H9 (cell line): ENCODE measurements around the gene TTC24. TPM values are rescaled to one million over a fixed set of nuclear protein-coding genes. Genes with fewer than 3 reads are reported as not detected.

Experiments used
- DNase-seq: peaks from one replicate; pipeline ENCODE4 v3.0.0-alpha.2; 2017
- H2AFZ ChIP-seq: one replicate; pipeline ENCODE4 v1.6.1; 2013; ENCODE audit warnings: mild to moderate bottlenecking, low read length, control low read depth, moderate library complexity
- H2AK5ac ChIP-seq: 2 replicates; pipeline ENCODE4 v1.6.1; 2013; ENCODE audit warnings: low read length, control low read depth, mixed read lengths; ENCODE audit not compliant: insufficient read length
- H2BK120ac ChIP-seq: one replicate; pipeline ENCODE4 v1.6.1; 2013; ENCODE audit warnings: low read depth, mild to moderate bottlenecking, low read length, control low read depth, inconsistent platforms; ENCODE audit not compliant: poor library complexity, severe bottlenecking
- H2BK12ac ChIP-seq: 2 replicates; pipeline ENCODE4 v1.6.1; 2013; ENCODE audit warnings: low read length, control low read depth, mixed read lengths, low read depth; ENCODE audit not compliant: insufficient read length
- H2BK15ac ChIP-seq: 2 replicates; pipeline ENCODE4 v1.6.1; 2013; ENCODE audit warnings: low read depth, low read length, control low read depth
- H2BK20ac ChIP-seq: one replicate; pipeline ENCODE4 v1.6.1; 2013; ENCODE audit warnings: low read depth, mild to moderate bottlenecking, low read length, control low read depth, inconsistent platforms; ENCODE audit not compliant: poor library complexity, severe bottlenecking
- H2BK5ac ChIP-seq: 2 replicates; pipeline ENCODE4 v1.6.1; 2013; ENCODE audit warnings: low read length, control low read depth, mixed read lengths; ENCODE audit not compliant: insufficient read length
- H3K14ac ChIP-seq: 2 replicates; pipeline ENCODE4 v1.6.1; 2013; ENCODE audit warnings: low read length, control low read depth; ENCODE audit not compliant: insufficient read depth
- H3K18ac ChIP-seq: 2 replicates; pipeline ENCODE4 v1.6.1; 2013; ENCODE audit warnings: low read depth, mild to moderate bottlenecking, mixed read lengths, low read length, control low read depth; ENCODE audit not compliant: insufficient read length
- H3K23ac ChIP-seq: 2 replicates; pipeline ENCODE4 v1.6.1; 2013; ENCODE audit warnings: low read length, control low read depth, mixed read lengths, low read depth; ENCODE audit not compliant: insufficient read length
- H3K23me2 ChIP-seq: 2 replicates; pipeline ENCODE4 v1.6.1; 2013; ENCODE audit warnings: low read depth, mild to moderate bottlenecking, mixed read lengths, low read length, control low read depth; ENCODE audit not compliant: insufficient read length, poor library complexity, severe bottlenecking
- H3K27ac ChIP-seq: 2 replicates; pipeline ENCODE4 v1.5.1; 2013; ENCODE audit warnings: low read length, control low read depth, mixed read lengths, low read depth; ENCODE audit not compliant: insufficient read length
- H3K27me3 ChIP-seq: 2 replicates; pipeline ENCODE4 v1.6.1; 2013; ENCODE audit warnings: low read length, control low read depth, inconsistent platforms; ENCODE audit not compliant: insufficient read depth
- H3K4ac ChIP-seq: 2 replicates; pipeline ENCODE4 v1.6.1; 2013; ENCODE audit warnings: low read depth, mild to moderate bottlenecking, control low read depth, inconsistent platforms, low read length, moderate library complexity
- H3K4me1 ChIP-seq: 2 replicates; pipeline ENCODE4 v1.6.1; 2013; ENCODE audit warnings: low read length, control low read depth, inconsistent platforms; ENCODE audit not compliant: insufficient read depth
- H3K4me2 ChIP-seq: 2 replicates; pipeline ENCODE4 v1.6.1; 2013; ENCODE audit warnings: low read length, control low read depth, mixed read lengths; ENCODE audit not compliant: insufficient read length, insufficient read depth
- H3K56ac ChIP-seq: 2 replicates; pipeline ENCODE4 v1.6.1; 2013; ENCODE audit warnings: low read depth, mild to moderate bottlenecking, mixed read lengths, low read length, control low read depth; ENCODE audit not compliant: insufficient read length
- H3K79me1 ChIP-seq: 2 replicates; pipeline ENCODE4 v1.6.1; 2013; ENCODE audit warnings: low read depth, mild to moderate bottlenecking, moderate library complexity, low read length, control low read depth, inconsistent platforms; ENCODE audit not compliant: insufficient read depth, poor library complexity, severe bottlenecking
- H3K79me2 ChIP-seq: 2 replicates; pipeline ENCODE4 v1.6.1; 2013; ENCODE audit warnings: low read length, control low read depth, inconsistent platforms; ENCODE audit not compliant: insufficient read depth
- H3K9ac ChIP-seq: 2 replicates; pipeline ENCODE4 v1.6.1; 2013; ENCODE audit warnings: low read length, control low read depth, mixed read lengths; ENCODE audit not compliant: insufficient read length; ENCODE audit errors: extremely low read depth
- H3K9me3 ChIP-seq: one replicate; pipeline ENCODE4 v1.6.1; 2013; ENCODE audit warnings: low read depth, low read length, inconsistent platforms; ENCODE audit not compliant: control insufficient read depth
- H3T11ph ChIP-seq: one replicate; pipeline ENCODE4 v1.6.1; 2013; ENCODE audit warnings: mild to moderate bottlenecking, low read length, control low read depth, inconsistent platforms
- H4K20me1 ChIP-seq: one replicate; pipeline ENCODE4 v1.6.1; 2013; ENCODE audit not compliant: control insufficient read depth, insufficient read length, insufficient read depth
- H4K5ac ChIP-seq: 2 replicates; pipeline ENCODE4 v1.6.1; 2013; ENCODE audit warnings: low read depth, mild to moderate bottlenecking, mixed read lengths, low read length, control low read depth; ENCODE audit not compliant: insufficient read length
- H4K8ac ChIP-seq: replicated peaks from 2 replicates; pipeline ENCODE4 v1.6.1; 2013; ENCODE audit warnings: low read length, control low read depth, mixed read lengths, low read depth; ENCODE audit not compliant: insufficient read length
- H4K91ac ChIP-seq: 2 replicates; pipeline ENCODE4 v1.6.1; 2013; ENCODE audit warnings: low read depth, mild to moderate bottlenecking, moderate library complexity, mixed read lengths, low read length, control low read depth; ENCODE audit not compliant: insufficient read length
- H3K27ac Mint-ChIP-seq, 3 experiments: 2 replicates in 2 of 3; 3 replicates in 1 of 3; pipeline ENCODE4 v1.8.0; 2020 to 2021; ENCODE audit warnings: mixed read lengths in 3 of 3, mild to moderate bottlenecking in 1 of 3, moderate library complexity in 1 of 3
- H3K27me3 Mint-ChIP-seq: 2 replicates; pipeline ENCODE4 v1.8.0; 2021; ENCODE audit warnings: low read depth, mild to moderate bottlenecking, moderate library complexity, mixed read lengths
- H3K36me3 Mint-ChIP-seq, 3 experiments: 2 replicates in 2 of 3; 3 replicates in 1 of 3; pipeline ENCODE4 v1.8.0; 2020 to 2021; ENCODE audit warnings: low read depth in 3 of 3, mixed read lengths in 3 of 3; ENCODE audit not compliant: insufficient read depth in 1 of 3
- H3K4me1 Mint-ChIP-seq, 2 experiments: 2 replicates each; pipeline ENCODE4 v1.8.0; 2020; ENCODE audit warnings: mixed read lengths in 2 of 2
- H3K4me3 Mint-ChIP-seq, 2 experiments: 2 replicates in 1 of 2; 3 replicates in 1 of 2; pipeline ENCODE4 v1.8.0; 2020 to 2021; ENCODE audit warnings: mild to moderate bottlenecking in 2 of 2, mixed read lengths in 2 of 2, moderate library complexity in 1 of 2
- H3K9me3 Mint-ChIP-seq, 2 experiments: 2 replicates in 1 of 2; 3 replicates in 1 of 2; pipeline ENCODE4 v1.8.0; 2020; ENCODE audit warnings: mild to moderate bottlenecking in 2 of 2, mixed read lengths in 2 of 2, moderate library complexity in 1 of 2
- WGBS: extraction: QIAGEN DNeasy Blood & Tissue Kit; methylation state at CpG from one replicate; pipeline ENCODE4 v1.1.7; 2013; ENCODE audit warnings: missing lambda C conversion rate, low lambda C conversion rate, mixed read lengths; ENCODE audit not compliant: insufficient read length; ENCODE audit errors: extremely low coverage; 5-methylcytosine and 5-hydroxymethylcytosine counted together
- total RNA-seq: library from RNA; stranded (reverse); gene quantifications from 2 replicates; pipeline ENCODE4 v1.2.1, GENCODE V29; 2021
- TF ChIP-seq, protein P1 (sequence below): fragments of 200-600 bp; sonication (generic); conservative IDR thresholded peaks from 3 replicates; pipeline ENCODE4 v1.8.0; 2021; ENCODE audit warnings: antibody characterized with exemption, mild to moderate bottlenecking

TTC24 gene
- total RNA-seq, 1 experiment from 2014 or later, result 0.26 TPM

DNA sequence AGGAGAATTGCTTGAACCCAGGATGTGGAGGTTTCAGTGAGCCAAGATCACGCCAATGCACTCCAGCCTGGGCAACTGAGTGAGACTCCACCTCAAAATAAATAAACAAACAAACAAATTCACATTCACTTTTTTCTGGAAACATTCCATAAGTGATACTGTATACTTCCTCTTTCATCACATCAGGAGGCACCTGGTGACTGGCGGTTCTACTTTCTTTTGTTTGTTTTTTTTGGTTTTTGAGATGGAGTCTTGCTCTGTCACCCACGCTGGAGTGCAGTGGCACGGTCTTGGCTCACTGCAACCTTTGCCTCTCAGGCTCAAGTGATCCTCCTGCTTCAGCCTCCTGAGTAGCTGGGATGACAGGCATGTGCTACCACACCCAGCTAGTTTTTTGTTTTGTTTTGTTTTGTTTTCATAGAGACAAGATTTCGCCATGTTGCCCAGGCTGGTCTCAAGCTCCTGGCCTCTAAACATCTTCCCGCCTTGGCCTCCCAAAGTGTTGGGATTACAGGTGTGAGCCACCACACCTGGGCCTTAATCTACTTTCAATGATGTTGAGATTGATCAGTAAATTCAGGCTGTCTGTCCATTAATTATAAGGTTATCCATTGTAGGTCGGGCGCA lies 50.4 kb downstream of the TTC24 start:
- Mint-ChIP-seq H3K27ac (no peak overlapping the region), H3K4me3 (no peak overlapping the region), H3K4me1 (peaks cover 7 to 12% of the 10 kb centered on the region in 2 experiments), H3K36me3 (no peaks in the 10 kb centered on the region), H3K27me3 (peaks cover 90% of the 10 kb centered on the region), H3K9me3 (no peaks in the 10 kb centered on the region; a peak in 1 of 5 replicates)
- no peaks in the 10 kb centered on the region for H3K79me2 ChIP-seq
- H3K79me1 ChIP-seq, result no peaks in the 10 kb centered on the region
- no peaks in the 10 kb centered on the region for H4K20me1 ChIP-seq
- no peak overlapping the region for H2BK5ac ChIP-seq
- TF ChIP-seq, protein P1, sequence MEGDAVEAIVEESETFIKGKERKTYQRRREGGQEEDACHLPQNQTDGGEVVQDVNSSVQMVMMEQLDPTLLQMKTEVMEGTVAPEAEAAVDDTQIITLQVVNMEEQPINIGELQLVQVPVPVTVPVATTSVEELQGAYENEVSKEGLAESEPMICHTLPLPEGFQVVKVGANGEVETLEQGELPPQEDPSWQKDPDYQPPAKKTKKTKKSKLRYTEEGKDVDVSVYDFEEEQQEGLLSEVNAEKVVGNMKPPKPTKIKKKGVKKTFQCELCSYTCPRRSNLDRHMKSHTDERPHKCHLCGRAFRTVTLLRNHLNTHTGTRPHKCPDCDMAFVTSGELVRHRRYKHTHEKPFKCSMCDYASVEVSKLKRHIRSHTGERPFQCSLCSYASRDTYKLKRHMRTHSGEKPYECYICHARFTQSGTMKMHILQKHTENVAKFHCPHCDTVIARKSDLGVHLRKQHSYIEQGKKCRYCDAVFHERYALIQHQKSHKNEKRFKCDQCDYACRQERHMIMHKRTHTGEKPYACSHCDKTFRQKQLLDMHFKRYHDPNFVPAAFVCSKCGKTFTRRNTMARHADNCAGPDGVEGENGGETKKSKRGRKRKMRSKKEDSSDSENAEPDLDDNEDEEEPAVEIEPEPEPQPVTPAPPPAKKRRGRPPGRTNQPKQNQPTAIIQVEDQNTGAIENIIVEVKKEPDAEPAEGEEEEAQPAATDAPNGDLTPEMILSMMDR, result no peak
- no peak overlapping the region for H3K56ac ChIP-seq
- no peak overlapping the region for H4K8ac ChIP-seq
- H3K9ac ChIP-seq, result no peak overlapping the region
- H2BK120ac ChIP-seq, result no peak overlapping the region
- H4K5ac ChIP-seq, result no peak overlapping the region
- H4K91ac ChIP-seq, result no peak overlapping the region
- no peak overlapping the region for H3K18ac ChIP-seq
- no peak overlapping the region for H3K4me2 ChIP-seq
- H3K23me2 ChIP-seq, result peaks cover 7% of the 10 kb centered on the region
- no peak for DNase-seq
- no peak overlapping the region for H2AK5ac ChIP-seq
- no peak overlapping the region for H3T11ph ChIP-seq
- no peak overlapping the region for H2BK15ac ChIP-seq
- no peaks in the 10 kb centered on the region for H3K9me3 ChIP-seq
- H2BK12ac ChIP-seq, result no peak overlapping the region
- no peak overlapping the region for H3K14ac ChIP-seq
- H2BK20ac ChIP-seq, result no peak overlapping the region
- no peaks in the 10 kb centered on the region for H3K4me1 ChIP-seq
- H3K27me3 ChIP-seq, result peaks cover 6% of the 10 kb centered on the region; the same call in 1 of the 2 replicates
- H3K27ac ChIP-seq, result no peak overlapping the region
- H2AFZ ChIP-seq, result no peak overlapping the region
- H3K23ac ChIP-seq, result no peak overlapping the region
- WGBS, result no CpG with 5 or more reads among the region's 8 CpGs
- H3K4ac ChIP-seq, result no peak overlapping the region
